G401.6 (cell line): ENCODE data around the gene SHISA6.

Experiments used
- FAIRE-seq: peaks from 2 replicates; lab custom pipeline; 2012; peaks lifted over from hg19 to GRCh38; lab: Jason Lieb, UNC

SHISA6 gene

GRCh38 chr17:11545696-11546095 is 304.7 kb downstream of the SHISA6 start:
- no peak for FAIRE-seq

DNA sequence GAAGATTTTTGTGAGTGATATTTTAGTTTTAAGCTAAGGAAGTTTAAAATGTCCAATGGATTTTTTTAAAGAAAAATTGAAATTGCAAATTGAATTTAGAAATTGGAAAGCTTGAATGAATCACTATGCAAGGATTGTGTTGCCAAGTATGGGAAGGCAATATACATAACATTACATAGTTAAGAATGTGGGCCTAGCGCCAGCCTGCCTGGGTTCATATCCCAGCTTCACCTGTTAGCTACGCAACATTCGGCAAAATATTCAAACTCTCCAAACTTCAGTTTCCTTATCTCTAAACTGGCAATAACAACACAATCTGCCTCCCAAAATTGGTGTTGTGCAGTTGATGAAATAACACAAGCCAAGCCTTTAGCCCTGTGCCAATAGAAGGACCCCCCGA is 306.8 kb downstream of the SHISA6 start:
- no peak for FAIRE-seq

- FAIRE-seq = no peak
Measured at GRCh38 chr17:11548398-11548797, 307.4 kb downstream of the SHISA6 start.

DNA sequence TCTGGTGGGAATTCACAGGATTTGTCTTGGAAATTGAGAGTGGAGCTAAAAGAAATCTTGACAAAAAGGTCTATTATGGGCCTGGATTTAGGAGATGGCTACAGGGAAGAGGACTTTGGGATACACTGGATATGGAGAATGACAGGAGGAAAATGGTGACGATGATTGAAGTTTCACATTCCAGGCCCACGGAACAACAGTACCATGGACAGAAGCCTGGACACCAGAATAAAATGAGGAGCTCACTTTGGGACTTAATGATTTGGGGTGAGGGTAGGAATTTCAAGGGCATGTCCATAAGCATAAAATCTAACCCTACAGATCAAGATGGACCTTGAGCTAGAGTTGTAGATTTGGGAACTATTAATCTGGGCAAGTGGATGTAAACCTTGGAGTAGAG is 309.4 kb downstream of the SHISA6 start:
- FAIRE-seq = no peak

GRCh38 chr17:11551442-11551841 is 310.4 kb downstream of the SHISA6 start:
- FAIRE-seq = no peak

- FAIRE-seq = no peak
Measured at GRCh38 chr17:11553135-11553534, 312.1 kb downstream of the SHISA6 start.

DNA sequence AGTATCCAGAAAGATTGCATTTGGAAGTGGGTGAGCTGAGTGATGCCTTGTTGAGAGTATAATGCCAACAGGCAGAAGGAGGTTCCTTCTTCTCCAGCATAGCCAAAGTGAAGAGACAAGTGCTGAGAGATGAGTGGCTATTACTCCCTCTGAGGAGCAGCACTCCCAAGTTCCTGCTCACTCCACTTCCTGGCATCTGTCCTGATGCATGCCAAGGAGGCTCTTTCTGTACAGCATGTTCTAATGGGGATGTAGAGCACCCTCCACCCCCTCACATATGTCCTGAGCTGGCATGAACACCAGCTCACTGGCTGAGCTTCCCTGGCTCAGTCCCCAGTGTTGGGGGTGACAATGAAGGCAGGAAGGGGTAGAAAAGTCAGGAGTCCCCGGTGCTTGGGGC is 313.0 kb downstream of the SHISA6 start:
- no peak for FAIRE-seq

- no peak for FAIRE-seq
Measured at GRCh38 chr17:11554542-11554941, 313.5 kb downstream of the SHISA6 start.

GRCh38 chr17:11555530-11555929 is 314.5 kb downstream of the SHISA6 start:
- FAIRE-seq = no peak

DNA sequence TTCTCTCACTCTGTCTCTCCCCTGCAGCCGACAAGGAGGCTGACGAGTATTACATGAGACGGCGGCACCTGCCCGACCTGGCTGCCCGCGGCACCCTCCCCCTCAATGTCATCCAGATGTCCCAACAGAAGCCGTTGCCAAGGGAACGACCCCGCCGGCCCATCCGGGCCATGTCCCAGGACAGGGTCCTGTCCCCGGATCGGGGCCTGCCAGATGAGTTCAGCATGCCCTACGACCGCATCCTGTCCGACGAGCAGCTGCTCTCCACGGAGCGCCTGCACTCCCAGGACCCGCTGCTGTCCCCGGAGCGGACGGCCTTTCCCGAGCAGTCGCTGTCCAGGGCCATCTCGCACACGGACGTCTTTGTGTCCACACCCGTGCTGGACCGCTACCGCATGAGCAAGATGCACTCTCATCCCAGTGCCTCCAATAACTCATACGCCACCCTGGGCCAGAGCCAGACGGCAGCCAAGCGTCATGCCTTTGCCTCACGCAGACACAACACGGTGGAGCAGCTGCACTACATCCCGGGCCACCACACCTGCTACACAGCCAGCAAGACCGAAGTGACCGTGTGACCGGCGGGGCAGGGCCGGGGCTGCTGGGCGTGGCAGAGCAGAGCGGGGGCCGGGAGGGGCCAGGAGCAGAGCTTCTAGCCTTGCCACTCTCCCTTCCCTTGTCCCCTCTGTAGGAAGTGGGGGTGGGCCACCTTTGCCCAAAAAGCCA is 316.9 kb downstream of the SHISA6 start:
- FAIRE-seq = no peak

DNA sequence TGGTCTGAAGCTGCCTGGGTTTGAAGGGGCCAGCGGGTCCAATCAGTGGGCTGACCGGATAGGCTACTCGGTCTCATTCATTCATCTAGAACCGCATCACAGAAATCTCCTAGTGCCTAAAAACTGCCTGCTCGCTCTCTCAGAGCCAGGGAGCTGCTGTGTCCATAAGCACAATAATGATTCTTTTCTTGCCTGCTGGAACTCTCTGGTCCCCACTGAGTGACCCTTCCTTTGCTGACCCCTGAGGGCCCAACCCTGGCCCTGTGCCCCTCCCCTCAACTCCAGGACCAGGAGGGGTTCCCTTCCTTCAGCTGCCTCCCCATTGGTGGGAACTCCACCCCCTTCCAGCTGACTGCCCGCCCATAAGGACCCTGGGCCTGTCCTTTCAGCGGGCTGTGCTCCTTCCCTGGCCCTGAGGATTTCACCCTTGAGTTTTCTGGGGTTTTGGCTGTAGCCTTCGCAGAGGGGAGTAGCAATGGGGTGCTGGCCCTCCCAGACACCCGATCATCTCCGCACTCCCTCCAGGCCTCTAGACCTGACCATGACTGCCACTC is 317.7 kb downstream of the SHISA6 start:
- FAIRE-seq = no peak

DNA sequence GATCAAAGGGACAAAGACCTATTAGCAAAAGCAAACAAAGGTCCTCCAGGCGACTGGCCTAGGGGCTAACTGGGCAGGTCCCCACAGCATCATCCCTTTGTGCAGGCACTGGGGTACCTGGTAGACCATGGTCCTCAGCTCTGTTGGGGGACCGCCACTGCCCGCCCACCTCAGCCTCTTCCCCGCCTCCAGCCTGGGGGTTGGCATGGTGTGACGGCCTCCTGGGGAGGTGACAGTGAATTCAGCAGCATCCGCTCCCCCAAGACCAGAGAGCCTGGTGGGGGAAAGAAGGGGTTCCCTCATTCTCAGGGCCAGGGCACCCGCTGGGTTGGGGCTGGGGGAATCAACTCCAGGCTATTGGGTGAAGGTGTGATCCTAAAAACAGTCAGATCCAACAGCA is 318.6 kb downstream of the SHISA6 start:
- no peak for FAIRE-seq

DNA sequence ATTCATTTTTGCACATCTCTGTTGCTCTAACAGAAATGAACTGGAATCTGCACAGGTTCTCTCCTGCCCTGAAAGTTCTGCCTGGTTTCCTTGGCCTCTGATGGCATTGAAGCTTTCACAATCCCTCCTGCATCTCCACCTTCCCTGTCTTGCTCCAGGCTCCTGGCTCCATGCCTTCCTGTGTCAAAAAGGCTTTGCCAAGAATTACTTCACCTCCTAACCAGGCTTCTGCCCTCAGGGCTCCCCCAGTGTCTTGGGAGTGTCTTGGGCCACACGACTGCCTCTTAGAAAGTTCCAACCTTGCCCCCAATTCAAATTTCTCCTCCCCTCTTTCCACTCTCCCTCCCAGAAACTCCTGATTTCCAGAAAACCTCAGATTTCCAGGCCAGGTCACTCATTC is 320.3 kb downstream of the SHISA6 start:
- FAIRE-seq = no peak

DNA sequence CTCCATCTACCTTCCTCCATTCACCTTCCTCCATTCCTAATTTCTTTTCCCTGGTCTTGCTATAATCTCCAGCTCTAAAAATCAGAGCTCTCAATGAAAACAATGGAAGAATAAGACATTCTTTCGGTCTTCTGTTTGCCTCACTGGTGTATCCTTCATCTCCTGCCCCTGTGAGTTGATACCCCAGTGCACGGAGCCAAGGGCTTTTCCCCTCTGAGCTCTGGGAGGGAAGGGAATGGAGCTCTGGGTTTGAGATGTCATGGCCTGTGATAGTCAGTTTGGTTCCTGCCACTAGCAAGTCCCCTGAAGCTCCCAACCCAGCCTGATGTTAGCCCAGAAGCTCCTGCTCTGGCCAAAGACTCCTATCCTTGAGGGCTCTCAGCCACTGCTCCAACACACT is 320.7 kb downstream of the SHISA6 start:
- no peak for FAIRE-seq

GRCh38 chr17:11564589-11565380 is 323.8 kb downstream of the SHISA6 start:
- no peak for FAIRE-seq

DNA sequence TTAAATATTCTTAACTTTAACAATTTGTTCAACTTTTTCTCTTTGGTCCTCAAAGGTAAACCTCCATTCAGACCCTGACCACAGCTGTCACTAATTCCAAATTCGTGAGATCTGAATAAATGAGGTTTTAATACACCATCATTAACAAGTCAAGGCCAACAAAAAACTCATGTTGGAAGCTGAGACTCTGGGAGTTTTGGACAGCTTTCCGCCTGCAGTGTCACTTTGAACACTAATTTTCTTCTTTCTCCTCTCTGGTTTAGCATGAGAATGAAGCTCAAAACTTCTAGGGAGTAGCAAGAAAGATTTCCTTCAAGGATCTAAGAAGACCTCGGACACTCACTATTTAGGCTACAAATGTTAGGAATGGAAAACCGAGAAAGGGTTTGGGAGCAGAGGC is 324.6 kb downstream of the SHISA6 start:
- no peak for FAIRE-seq

DNA sequence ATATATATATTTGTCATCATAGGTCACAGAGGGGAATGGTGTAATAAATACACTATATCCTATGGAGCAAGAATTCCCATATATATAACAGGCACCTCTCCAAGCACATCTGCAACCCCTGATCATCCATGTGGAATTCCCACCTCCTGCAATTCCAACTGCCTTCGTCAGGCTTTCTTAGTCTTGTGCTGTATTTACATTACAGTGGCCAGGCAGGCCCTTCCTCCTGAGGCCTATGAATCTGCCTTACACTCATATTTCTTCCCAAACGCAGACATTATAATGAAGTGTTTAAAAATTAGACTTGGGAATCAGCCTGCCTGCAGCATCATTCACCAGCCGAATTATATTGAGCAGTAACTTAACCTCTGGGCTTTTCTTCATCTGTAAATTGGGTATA is 338.0 kb downstream of the SHISA6 start:
- FAIRE-seq = no peak

DNA sequence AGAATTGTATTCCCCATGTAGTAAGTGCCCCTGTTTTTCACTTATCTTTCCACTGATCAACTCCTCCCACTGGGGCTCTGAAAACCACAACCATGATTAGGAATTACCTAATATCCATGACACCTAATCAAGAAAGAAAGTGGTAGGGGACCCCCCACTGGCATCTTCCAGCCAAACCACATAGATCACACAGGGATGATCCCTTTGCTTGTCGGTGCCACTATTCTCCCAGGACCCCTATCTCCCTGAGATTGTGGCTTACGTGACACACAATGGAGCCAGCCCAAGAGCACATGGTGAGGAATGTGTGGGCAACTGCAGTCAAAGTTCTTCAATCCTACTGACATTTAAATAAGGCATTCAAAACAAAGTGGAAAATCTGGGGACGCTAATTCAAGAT is 339.7 kb downstream of the SHISA6 start:
- no peak for FAIRE-seq

DNA sequence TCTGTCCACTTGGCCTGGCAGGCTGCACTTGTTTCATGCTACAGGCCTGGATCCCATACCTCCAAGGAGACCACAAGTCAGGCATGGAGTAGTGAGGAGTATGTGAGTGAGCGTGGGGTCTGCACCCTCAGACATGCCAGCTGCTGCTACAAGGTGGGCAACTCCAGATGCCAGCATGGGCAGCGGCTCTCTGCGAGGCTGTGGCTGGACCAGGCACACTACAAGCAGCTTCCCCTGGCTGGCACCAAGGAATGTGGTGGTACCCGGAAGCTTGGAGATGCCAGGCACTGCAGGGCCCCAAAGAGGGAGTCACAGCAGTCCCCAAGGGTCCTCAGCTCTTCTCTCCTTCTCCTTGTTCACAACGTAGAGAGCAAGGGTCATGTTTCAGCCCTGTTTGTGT is 341.2 kb downstream of the SHISA6 start:
- FAIRE-seq = no peak

- no peak for FAIRE-seq
Measured at GRCh38 chr17:11583306-11583992, 342.4 kb downstream of the SHISA6 start.

- no peak for FAIRE-seq
Measured at GRCh38 chr17:11589716-11590115, 348.7 kb downstream of the SHISA6 start.

GRCh38 chr17:11598274-11599221 is 357.5 kb downstream of the SHISA6 start, which contains the start of gene DNAH9:
Gene DNAH9 (plus strand): TSS chr17:11598470. CDS start chr17:11598499, 29 bp downstream.
- FAIRE-seq = no peak
